ENCODE data around the gene ATG4D.

The ATG4D gene

DNA sequence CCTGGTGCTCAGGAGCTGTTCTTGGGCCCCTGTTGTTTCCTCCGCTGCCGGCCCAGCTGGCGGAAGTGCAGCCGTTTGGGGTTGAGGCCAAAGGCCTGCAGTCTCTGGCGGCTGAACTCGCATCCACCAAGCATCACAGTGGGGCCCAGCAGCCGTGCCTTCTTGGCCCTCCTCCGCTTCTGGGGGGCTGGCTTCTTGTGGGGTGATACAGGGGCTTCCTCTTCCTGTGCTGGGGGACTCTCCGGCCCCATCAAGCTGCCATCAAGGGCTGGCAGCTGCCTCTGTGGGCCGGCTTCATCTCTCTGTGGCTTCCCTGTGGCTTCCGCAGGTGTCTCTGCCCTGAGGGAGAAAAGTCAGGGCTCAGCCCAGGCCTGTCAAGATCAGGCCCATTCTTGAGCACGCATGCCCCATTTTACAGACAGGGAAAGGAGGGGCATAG, 10.3 kb downstream of the ATG4D start:
- peaks cover 55% of the 10 kb centered on the region for H3K36me3 Mint-ChIP-seq (ENCODE audit: low read depth)
- H3K27me3 Mint-ChIP-seq, result no peaks in the 10 kb centered on the region
- peak overlapping the region; percentile 58 for H3K4me3 Mint-ChIP-seq
- peak overlapping the region; percentile 87 for H3K27ac Mint-ChIP-seq
- peaks cover 60% of the 10 kb centered on the region for H3K4me1 Mint-ChIP-seq (ENCODE audit: low read depth)
- H3K9me3 Mint-ChIP-seq, result no peaks in the 10 kb centered on the region

DNA sequence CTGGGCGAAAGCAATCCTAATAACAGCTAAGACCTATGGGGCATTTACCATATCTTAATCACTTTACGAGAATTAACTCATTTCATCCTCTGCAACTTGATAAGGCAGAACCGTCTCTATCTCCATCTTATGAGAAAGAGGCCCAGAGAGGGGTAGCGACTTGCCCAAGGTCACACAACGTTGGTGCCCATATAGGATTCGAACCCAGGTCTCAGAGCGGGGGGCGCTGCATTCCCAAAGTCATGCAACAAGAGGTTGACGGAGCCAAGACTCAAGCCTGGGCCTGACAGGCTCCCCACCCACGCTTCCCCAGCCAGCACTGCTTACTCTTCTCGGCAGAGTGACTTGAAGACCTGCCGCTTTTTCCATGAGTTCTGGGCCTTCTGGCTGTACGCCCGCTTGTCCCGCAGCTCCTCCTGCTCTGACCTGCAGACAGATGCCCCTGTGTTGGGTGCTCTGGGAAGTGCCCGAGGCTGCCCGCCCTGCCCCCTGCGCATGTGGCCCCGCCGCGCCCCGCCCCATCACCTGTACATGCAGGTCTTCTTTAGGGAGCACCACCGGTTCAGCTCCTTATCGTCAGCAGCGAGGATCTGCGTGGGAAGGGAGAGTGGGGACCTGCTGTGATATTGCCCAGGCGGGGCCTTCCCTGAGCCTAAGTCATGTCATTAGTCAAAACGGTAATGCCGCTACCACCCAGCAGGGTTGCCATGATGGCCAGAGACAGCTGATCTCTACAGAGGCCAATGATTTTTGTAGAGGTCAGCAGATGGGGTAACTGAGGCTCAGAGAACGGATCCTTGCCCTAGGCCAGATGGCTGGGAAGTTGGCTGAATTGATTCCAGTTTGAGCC, 11.3 kb downstream of the ATG4D start:
- Mint-ChIP-seq H3K9me3 (no peaks in the 10 kb centered on the region), H3K4me3 (peak overlapping the region; percentile 23), H3K27me3 (no peaks in the 10 kb centered on the region), H3K4me1 (ENCODE audit: low read depth) (peaks cover 60% of the 10 kb centered on the region), H3K27ac (peak overlapping the region; percentile 87), H3K36me3 (ENCODE audit: low read depth) (peaks cover 57% of the 10 kb centered on the region)

DNA sequence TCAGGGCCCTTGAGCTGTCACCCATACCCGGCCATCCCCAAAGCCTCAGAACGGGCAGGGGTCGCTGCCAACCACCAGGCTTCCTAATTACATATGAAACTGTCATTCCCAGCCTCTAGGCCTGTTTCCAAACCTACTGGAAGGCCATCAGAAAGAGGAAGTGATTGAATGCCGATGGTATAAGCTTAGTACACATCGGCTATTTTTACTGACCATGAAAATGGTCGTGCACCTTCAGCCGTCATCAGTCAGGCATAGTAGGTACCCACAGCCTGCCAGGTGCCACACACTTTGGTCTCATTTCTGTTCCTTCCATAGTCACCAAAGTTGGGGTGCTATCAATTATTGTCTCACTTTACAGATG, 11.9 kb downstream of the ATG4D start:
- Mint-ChIP-seq H3K4me3 (no peak overlapping the region), H3K36me3 (ENCODE audit: low read depth) (peaks cover 63% of the 10 kb centered on the region)

DNA sequence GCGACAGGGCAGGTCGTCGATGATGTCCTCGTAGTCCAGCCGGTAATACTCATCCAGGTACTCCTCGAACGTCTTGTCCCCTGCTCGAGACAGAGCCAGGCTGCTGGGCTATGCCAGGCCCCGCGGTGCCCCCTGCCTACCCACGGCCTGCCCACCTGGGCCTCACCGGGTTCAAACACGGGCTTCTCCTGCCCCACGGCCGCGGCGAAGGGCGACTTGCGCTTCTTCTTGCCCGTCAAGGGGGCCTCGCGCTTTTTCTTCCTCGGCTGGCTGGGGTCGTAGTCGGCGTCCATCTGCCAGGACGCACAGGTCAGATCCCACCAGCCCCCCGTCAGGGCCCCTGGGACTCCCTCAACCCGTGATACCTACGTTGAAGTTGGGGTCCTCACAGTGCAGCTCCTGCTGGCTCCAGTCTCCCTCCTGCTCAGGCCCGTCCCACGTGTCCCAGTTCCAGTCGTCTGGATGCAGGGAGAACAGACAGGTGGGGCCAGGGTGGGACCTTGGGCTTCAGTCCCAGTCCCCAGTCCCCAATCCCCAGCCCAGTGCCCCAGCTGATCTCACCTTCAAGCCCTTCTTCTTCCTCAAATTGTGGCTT, 14.0 kb downstream of the ATG4D start:
- Mint-ChIP-seq H3K4me3 (no peak overlapping the region), H3K4me1 (ENCODE audit: low read depth) (peaks cover 41% of the 10 kb centered on the region), H3K36me3 (ENCODE audit: low read depth) (peaks cover 70% of the 10 kb centered on the region), H3K27me3 (no peaks in the 10 kb centered on the region), H3K9me3 (no peaks in the 10 kb centered on the region), H3K27ac (no peak overlapping the region)

More for the DNA sequence above, 11.9 kb downstream of the ATG4D start:
- Mint-ChIP-seq H3K27ac (peak overlapping the region; percentile 58), H3K4me1 (ENCODE audit: low read depth) (peaks cover 54% of the 10 kb centered on the region), H3K27me3 (no peaks in the 10 kb centered on the region), H3K9me3 (no peaks in the 10 kb centered on the region)

DNA sequence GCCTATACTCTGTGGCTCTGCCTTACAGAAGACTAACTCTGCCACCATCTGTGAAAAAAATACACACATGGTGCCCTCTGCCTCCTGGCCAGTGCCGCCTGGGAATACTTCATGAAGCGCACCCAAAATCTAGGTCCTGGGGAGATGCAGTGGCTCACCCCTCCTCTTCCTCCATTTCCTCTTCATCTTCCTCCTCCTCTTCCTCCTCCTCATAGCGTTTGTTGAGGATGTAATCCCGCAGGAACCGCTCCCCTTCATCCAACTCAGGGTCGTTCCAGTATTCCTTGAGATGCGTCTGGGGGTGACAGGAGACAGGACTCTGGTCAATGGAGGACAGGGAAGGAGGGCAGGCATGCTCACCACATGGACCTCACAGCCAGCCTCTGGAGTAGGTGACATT, 16.4 kb downstream of the ATG4D start:
- Mint-ChIP-seq H3K4me1 (ENCODE audit: low read depth) (peaks cover 26% of the 10 kb centered on the region), H3K27ac (no peak overlapping the region), H3K9me3 (no peaks in the 10 kb centered on the region), H3K27me3 (no peaks in the 10 kb centered on the region), H3K36me3 (ENCODE audit: low read depth) (peaks cover 56% of the 10 kb centered on the region), H3K4me3 (no peak overlapping the region)

DNA sequence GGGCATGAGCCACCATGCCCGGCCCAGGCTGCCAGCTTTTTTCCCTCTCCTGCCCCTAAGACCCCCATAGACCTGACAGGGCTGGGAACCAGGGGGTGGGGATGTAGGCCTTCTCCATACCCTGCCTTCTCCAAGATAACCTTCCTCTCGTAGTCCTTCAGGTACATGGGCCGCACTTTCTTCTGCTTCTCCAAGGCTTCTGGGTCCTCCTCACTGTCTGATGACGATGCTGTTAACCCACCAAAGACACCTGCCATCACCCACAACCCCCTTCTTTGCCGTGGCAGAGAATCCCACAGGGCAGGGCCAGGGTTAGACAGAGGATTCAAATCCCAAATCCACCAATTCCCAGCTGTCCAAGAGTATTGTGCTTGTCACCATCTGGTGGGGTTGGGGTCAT, 18.9 kb downstream of the ATG4D start:
- no peaks in the 10 kb centered on the region for H3K9me3 Mint-ChIP-seq
- no peak overlapping the region for H3K4me3 Mint-ChIP-seq
- peaks cover 59% of the 10 kb centered on the region for H3K36me3 Mint-ChIP-seq (ENCODE audit: low read depth)
- no peaks in the 10 kb centered on the region for H3K27me3 Mint-ChIP-seq
- peaks cover 36% of the 10 kb centered on the region for H3K4me1 Mint-ChIP-seq (ENCODE audit: low read depth)
- H3K27ac Mint-ChIP-seq, result peak overlapping the region; percentile 11

DNA sequence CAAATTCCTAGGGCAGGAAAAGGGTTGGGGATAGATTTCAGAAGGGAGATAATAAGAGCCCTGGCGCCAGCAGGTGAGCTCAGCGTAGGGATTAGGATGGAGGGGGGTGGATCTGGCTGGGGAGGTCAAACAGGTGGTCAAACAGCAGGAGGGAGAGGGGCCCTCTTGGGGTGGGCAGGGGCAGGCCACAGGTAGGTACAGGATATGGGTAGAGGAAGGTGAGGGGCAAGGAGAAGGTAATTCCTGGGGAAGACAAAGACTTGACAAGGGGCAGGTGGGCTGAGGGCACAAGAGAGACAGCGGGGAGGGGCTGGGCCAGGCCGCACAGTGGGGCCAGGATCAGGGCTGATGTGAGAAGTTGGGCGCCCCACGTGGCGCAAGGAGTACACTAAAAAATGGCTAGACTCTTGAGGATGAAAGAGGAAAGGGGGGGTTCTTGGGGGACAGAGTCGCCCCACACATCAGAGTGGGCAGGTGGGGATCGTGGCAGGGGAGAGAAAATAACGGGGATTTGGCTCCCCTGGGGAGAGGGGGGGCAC, 21.4 kb downstream of the ATG4D start:
- peak overlapping the region; percentile 96 for H3K4me3 Mint-ChIP-seq
- no peaks in the 10 kb centered on the region for H3K9me3 Mint-ChIP-seq
- peak overlapping the region; percentile 100 for H3K27ac Mint-ChIP-seq
- H3K4me1 Mint-ChIP-seq (ENCODE audit: low read depth), result peaks cover 46% of the 10 kb centered on the region
- no peaks in the 10 kb centered on the region for H3K27me3 Mint-ChIP-seq
- H3K36me3 Mint-ChIP-seq (ENCODE audit: low read depth), result peaks cover 44% of the 10 kb centered on the region

DNA sequence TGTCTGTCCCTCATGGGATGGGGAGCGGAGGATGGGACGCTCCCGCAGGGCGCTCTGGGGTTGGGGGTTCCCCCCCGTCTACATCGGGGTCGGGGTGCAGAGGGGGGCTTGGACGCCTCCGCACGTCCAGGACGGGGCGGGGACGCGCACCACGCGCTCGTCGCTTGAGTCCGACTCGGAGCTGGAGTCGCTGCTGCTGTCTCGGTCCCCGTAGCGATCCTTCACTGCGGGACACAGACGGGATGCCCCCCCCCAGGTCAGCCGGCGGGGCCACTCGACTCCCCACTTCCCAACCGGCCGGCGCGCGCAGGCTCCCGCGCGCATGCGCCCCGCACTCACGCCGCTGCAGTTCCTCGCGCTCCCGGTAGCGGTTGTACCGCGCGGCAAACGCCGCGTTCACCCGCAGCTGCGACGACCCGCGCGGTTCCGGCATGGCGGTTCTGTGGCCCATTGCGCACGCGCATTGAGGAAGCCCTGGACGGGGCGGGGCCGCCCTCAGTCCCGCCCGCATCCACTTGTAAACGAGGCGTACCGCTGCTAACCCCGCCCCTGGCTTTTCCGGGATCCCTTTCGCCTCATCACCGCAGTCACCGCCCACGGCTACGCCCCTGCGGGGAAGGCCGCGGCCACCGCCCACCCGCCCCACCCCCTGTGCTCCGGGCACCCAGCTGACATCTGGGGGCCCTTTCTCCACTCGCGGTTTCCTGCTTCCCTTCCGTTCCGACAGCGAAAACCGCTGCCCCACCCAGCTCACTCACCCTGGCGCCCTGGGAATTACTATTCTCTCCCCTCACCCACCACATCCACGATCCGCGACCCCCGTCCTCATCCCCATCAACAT, 22.1 kb downstream of the ATG4D start, which contains the start of gene KRI1:
Gene KRI1, minus strand, starts transcription at position 444 of the 841 bp plus-strand sequence. Its CDS starts 11 bp downstream, at position 433.
- peak within 1 kb of the TSS; percentile 100 for H3K27ac Mint-ChIP-seq

DNA sequence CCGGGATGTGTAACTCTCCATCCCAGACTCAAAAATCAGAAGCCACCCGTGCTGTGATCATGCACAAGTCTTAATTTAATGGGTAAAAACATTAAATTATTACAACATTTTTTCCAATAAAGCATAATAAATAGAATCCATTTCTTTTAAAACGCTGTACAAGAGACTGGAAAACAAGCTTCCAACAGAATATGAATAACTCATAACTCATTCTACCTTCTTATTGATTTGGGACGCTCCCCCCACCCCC, 22.6 kb downstream of the ATG4D start:
- peak overlapping the region; percentile 96 for H3K4me3 Mint-ChIP-seq
- H3K36me3 Mint-ChIP-seq (ENCODE audit: low read depth), result peaks cover 32% of the 10 kb centered on the region
- peak overlapping the region; percentile 100 for H3K27ac Mint-ChIP-seq
- H3K27me3 Mint-ChIP-seq, result no peaks in the 10 kb centered on the region
- H3K4me1 Mint-ChIP-seq (ENCODE audit: low read depth), result peaks cover 51% of the 10 kb centered on the region
- H3K9me3 Mint-ChIP-seq, result no peaks in the 10 kb centered on the region

More for the DNA sequence above, 22.1 kb downstream of the ATG4D start, which contains the start of gene KRI1:
- Mint-ChIP-seq H3K4me3 (peak within 1 kb of the TSS; percentile 96), H3K36me3 (ENCODE audit: low read depth) (peaks cover 37% of the 10 kb centered on the region), H3K9me3 (no peaks in the 10 kb centered on the region), H3K4me1 (ENCODE audit: low read depth) (peaks cover 50% of the 10 kb centered on the region), H3K27me3 (no peaks in the 10 kb centered on the region)

DNA sequence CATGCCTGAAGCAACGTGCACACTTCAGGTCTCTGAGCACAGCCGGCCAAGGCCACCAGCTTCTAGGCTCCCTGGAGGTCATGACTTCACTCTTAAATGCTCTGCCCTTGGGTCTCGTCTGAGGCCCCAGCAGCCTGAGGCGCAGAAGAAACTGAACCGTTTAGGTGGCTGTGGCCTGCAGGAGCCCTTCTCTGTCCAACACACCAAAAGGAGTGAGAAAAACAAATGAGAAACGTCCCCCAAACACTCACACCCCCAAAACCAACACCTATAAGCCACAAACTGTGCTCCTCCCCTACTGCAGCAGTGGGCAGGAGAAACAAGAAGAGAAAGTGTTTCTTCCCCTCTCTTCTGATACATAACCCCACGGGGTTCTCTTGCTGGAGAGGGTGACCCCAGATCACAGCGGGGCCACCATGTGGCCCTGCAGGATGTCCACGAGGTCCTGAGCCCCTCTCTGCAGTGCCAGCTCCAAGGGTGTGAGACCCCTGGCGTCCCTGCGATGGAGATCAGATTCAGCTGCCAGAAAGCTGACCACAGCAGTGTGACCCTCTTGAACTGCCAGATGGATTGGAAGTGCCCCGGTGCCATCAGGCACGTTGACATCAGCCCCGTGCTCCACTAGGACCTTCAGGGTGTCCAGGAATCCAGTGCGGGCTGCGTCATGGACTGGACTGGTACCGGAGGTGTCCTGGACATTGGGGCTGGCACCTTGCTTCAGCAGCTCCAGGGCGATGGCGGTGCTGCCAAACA, 23.1 kb downstream of the ATG4D start:
- Mint-ChIP-seq H3K9me3 (no peaks in the 10 kb centered on the region), H3K36me3 (ENCODE audit: low read depth) (peaks cover 27% of the 10 kb centered on the region), H3K4me3 (peak overlapping the region; percentile 96), H3K27me3 (no peaks in the 10 kb centered on the region), H3K27ac (peak overlapping the region; percentile 100), H3K4me1 (ENCODE audit: low read depth) (peaks cover 51% of the 10 kb centered on the region)

DNA sequence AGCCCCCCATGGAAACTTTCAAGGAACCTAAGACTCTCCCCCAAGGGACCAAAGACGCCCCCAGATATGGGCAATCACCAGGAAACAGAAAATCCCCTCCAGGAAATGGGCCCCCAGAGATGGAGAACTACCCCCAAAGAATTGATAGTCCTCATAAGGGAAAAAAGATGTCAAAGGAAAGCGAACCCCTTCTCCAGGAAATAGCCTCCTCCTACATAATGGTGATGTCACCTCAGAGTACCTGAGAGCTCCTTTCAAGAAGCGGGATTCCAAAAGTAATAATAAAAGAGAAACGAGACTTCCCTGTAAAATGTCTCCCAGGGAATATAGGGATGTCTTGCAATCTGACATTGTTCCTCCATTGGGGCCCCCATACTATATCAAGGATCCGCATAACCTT, 24.0 kb downstream of the ATG4D start:
- Mint-ChIP-seq H3K36me3 (ENCODE audit: low read depth) (peaks cover 22% of the 10 kb centered on the region), H3K27me3 (no peaks in the 10 kb centered on the region), H3K27ac (peak overlapping the region; percentile 100), H3K4me1 (ENCODE audit: low read depth) (peaks cover 58% of the 10 kb centered on the region), H3K4me3 (peak overlapping the region; percentile 96), H3K9me3 (no peaks in the 10 kb centered on the region)

DNA sequence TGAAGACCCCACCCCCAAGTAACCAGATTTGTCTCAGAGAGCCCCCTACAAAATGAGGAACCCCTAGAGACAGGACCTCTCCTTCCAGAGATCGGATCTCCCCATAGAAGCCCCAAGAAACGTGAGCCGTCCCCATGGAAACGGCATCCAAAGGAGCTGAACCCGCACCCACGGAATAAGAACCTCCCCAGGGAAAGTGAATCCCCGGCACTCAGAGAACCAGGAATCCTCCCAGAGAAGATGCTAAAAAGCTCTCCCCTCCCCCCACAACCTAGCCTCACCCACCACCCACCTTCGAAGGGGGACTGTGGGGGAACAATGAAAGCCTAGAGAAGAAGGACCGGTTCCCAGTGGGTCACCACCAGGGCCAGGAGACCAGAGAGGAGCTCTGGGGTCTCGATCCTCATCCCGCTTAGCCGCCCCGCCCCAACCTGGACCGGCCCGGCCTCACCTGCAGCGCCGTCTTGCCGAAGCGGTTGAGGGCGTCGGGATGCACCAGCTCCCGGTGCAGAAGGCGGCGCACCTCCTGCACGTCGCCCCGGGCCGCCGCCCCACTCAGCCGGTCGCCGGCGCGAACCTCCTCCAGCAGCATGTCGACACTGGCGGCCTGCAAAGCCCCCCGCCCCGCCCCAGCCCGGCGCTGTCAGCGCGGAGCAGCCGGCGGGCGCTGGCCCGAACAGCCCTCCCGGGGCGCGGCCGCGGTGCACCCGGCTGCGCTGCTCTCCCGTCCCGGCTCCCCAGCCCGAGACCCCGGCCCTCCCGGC, 24.5 kb downstream of the ATG4D start:
- Mint-ChIP-seq H3K36me3 (ENCODE audit: low read depth) (peaks cover 20% of the 10 kb centered on the region), H3K4me1 (ENCODE audit: low read depth) (peaks cover 58% of the 10 kb centered on the region), H3K4me3 (peak overlapping the region; percentile 96), H3K27me3 (no peaks in the 10 kb centered on the region), H3K9me3 (no peaks in the 10 kb centered on the region), H3K27ac (peak overlapping the region; percentile 100)

DNA sequence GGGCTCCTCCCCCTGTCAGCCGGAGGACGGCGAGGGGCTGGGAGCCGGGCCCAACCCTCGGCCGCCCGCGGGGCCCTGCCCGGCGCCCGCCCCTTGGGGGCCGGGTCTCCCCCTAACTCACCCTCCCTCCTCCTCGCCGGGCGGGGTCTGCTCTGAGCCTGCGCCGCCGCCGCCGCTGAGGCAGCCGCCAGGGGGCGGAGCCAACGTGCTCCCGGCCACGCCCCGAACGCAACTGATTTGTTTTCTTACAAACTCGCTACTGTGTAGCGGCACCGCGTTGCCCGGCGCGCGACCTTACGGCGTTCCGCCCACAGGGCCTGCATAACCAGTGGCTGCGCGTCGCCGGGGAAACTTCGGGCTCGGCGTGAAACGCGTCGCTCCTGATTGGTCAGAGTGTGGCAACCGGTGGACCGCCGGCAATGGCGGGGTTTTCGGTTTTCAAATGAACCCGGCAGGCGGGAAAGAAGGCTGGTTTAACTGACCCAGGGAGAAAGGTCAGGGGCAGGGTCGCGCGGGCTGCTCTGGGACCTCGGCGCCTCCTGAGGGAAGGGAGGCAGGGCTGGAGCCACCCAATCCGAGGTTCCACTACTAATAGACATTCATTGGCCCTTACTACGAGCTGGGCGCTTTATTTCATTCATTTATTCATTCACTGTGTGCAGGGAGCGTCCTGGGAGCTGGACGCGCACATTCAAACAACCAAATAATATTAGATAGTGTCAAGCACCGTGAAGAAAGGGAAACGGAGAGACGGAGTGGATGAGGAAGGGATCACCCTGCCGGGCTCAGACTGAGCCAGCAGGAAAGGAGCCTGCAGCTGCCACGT, 25.3 kb downstream of the ATG4D start, which contains the start of gene CDKN2D:
Gene CDKN2D, minus strand, starts transcription at position 154 of the 826 bp plus-strand sequence. CDS start 326 bp downstream, outside the sequence.
- peak within 1 kb of the TSS; percentile 100 for H3K27ac Mint-ChIP-seq
- peaks cover 58% of the 10 kb centered on the region for H3K4me1 Mint-ChIP-seq (ENCODE audit: low read depth)
- no peaks in the 10 kb centered on the region for H3K9me3 Mint-ChIP-seq
- peaks cover 20% of the 10 kb centered on the region for H3K36me3 Mint-ChIP-seq (ENCODE audit: low read depth)
- H3K4me3 Mint-ChIP-seq, result peak within 1 kb of the TSS; percentile 96
- no peaks in the 10 kb centered on the region for H3K27me3 Mint-ChIP-seq

Data from stimulated activated naive CD8-positive, alpha-beta T cell treated with anti-CD3 and anti-CD28 coated beads, Interleukin-15, Interleukin-2, amounts not matched to agents 100 ng/mL and 50 ng/mL, for 24 hours (primary cell).